BJ (cell line): Measurements from ENCODE around the gene MAP3K12. TPM values are rescaled to one million over a fixed set of nuclear protein-coding genes. Genes with fewer than 3 reads are reported as not detected.
A peak's percentile ranks its signal among the peaks of the same experiment; 100 is the strongest.

ENCODE experiments used
- CTCF ChIA-PET: fragments of 350-600 bp; formaldehyde crosslinking; extraction: SDS; loops from one replicate; lab custom pipeline; 2021; ENCODE audit warnings: antibody characterized with exemption, inconsistent platforms; lab: Yijun Ruan, JAX
- POLR2A ChIA-PET: fragments of 300-600 bp; sonication (Branson Sonifier 250); formaldehyde crosslinking; extraction: SDS; loops from one replicate; lab custom pipeline; 2021; ENCODE audit warnings: antibody characterized with exemption; lab: Charles Lee
- DNase-seq: peaks from one replicate; pipeline ENCODE4 v3.0.0-alpha.2; 2011; ENCODE audit warnings: low read depth
- H3K27me3 ChIP-seq: 2 replicates; pipeline ENCODE4 v1.6.0; 2011; ENCODE audit warnings: low read length; ENCODE audit not compliant: control insufficient read depth, insufficient read depth
- H3K36me3 ChIP-seq: 2 replicates; pipeline ENCODE4 v1.5.1; 2011; ENCODE audit warnings: low read length; ENCODE audit not compliant: control insufficient read depth, insufficient read depth
- H3K4me3 ChIP-seq: 2 replicates; pipeline ENCODE4 v1.5.1; 2011; ENCODE audit warnings: low read depth, mild to moderate bottlenecking, control low read depth, low read length
- CTCF ChIP-seq: IDR thresholded peaks from 2 replicates; pipeline ENCODE4 v1.5.1; 2011; ENCODE audit warnings: low read depth, mild to moderate bottlenecking, control low read depth, inconsistent platforms, low read length, moderate library complexity; ENCODE audit not compliant: insufficient read depth
- polyA plus RNA-seq: library from polyadenylated mRNA; depleted of rRNA; stranded (reverse); fragments of >200 nt; gene quantifications from 2 replicates; pipeline ENCODE4 v1.2.3, GENCODE V29; 2011

The MAP3K12 gene
- polyA plus RNA-seq, 1 experiment, result 61.2 TPM

DNA sequence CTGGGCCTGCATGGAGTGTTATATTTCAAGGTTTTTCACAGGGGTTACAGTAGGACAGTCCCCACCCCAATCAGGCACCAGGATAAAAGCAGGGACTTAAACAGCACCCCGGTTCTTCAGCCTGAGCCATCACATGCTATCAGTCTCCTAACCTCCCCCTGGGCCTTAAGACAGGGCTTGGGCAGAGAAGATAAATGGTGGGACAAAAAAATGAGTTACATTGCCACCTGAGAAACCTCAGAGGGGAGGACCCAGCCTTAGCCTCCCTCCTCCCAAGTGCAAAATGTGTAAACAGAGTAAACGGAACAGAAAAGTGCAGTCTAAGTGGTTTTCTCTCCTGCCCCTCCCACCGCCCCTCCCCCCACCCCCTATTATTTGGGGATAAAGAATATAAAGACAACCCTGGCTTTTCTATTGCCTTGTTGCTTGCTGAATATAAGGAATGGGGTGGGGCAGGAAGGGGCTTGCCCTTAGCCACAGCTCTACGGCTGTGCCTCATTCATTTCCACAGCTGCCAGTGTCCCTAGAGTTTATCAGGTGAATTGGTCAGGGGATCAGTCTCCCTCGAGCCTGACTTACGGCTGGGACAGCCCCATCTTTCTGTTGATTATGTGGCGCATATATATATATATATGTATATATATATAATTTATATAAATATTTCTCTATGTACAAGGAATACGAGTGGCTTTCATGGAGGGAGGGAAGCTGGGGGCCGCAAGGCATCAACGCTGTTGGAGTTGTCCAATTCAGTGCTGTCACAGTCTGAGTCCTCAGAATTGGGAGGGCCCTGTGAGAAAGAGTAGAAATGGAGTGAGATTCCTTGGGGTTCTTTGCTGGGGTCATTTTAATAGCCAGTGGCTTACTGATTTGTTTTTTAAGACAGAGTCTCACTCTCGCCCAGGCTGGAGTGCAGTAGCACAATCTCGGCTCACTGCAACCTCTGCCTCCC, 18.5 kb downstream of the MAP3K12 start:
- no peak for DNase-seq
- CTCF ChIA-PET, result interaction anchor here (0.6 to 2.1 kb wide), 5 partner anchors 11 to 452 kb away, joined by 3 to 17 read pairs (median 4); partner anchors contain the start of genes MAP3K12 and NPFF
- POLR2A ChIA-PET, result interaction anchor here (0.8 kb wide), 1 partner anchor 20 kb away, joined by 4 read pairs; the partner anchor contains the start of gene TARBP2
- Histone ChIP-seq H3K4me3 (no peak overlapping the region), H3K27me3 (no peaks in the 10 kb centered on the region), H3K36me3 (peaks cover 40% of the 10 kb centered on the region)
- TF ChIP-seq CTCF, result no peak

GRCh38 chr12:53479331-53479730, 19.9 kb downstream of the MAP3K12 start:
- Histone ChIP-seq H3K27me3 (no peaks in the 10 kb centered on the region), H3K36me3 (peaks cover 43% of the 10 kb centered on the region), H3K4me3 (no peak overlapping the region)
- no peak for DNase-seq
- ChIA-PET CTCF (interaction anchor here (0.7 to 4.4 kb wide), 3 partner anchors 15 to 30 kb away, joined by 3 to 25 read pairs (median 3); no protein-coding TSS in a partner anchor), POLR2A (interaction anchor here (0.6 to 1.0 kb wide), 4 partner anchors 17 to 345 kb away, joined by 3 to 8 read pairs (median 6); no protein-coding TSS in a partner anchor)
- no peak for TF ChIP-seq CTCF

- CTCF ChIA-PET, result interaction anchor here (0.9 to 4.4 kb wide), 5 partner anchors 11 to 157 kb away, joined by 3 to 25 read pairs (median 5); partner anchors contain the start of gene AAAS
- POLR2A ChIA-PET, result interaction anchor here (0.6 to 1.0 kb wide), 4 partner anchors 18 to 345 kb away, joined by 3 to 8 read pairs (median 6); no protein-coding TSS in a partner anchor
- Histone ChIP-seq H3K4me3 (no peak overlapping the region), H3K36me3 (peaks cover 42% of the 10 kb centered on the region), H3K27me3 (no peaks in the 10 kb centered on the region)
- TF ChIP-seq CTCF, result no peak
- DNase-seq, result no peak
Measured at GRCh38 chr12:53478865-53479264, 20.4 kb downstream of the MAP3K12 start.

- TF ChIP-seq CTCF, result peak; percentile 44
- POLR2A ChIA-PET, result no interaction called here
- CTCF ChIA-PET, result interaction anchor here (0.7 to 4.4 kb wide), 13 partner anchors 12 to 111 kb away, joined by 3 to 25 read pairs (median 4); partner anchors contain the start of genes NPFF and TARBP2
- Histone ChIP-seq H3K36me3 (peaks cover 27% of the 10 kb centered on the region), H3K4me3 (no peak overlapping the region), H3K27me3 (no peaks in the 10 kb centered on the region)
- no peak for DNase-seq
Measured at GRCh38 chr12:53476769-53477209, 22.5 kb downstream of the MAP3K12 start.

GRCh38 chr12:53474819-53475218, 24.4 kb downstream of the MAP3K12 start:
- H3K27me3 ChIP-seq, result no peaks in the 10 kb centered on the region
- no peak for TF ChIP-seq CTCF
- no peak overlapping the region for H3K4me3 ChIP-seq
- CTCF ChIA-PET, result interaction anchor here (0.6 to 4.4 kb wide), 6 partner anchors 10 to 238 kb away, joined by 3 to 25 read pairs (median 3); partner anchors contain the start of gene AAAS
- DNase-seq, result no peak
- POLR2A ChIA-PET, result no interaction called here
- H3K36me3 ChIP-seq, result peaks cover 21% of the 10 kb centered on the region
